ENCODE results near the gene SLIT1.

The SLIT1 gene

DNA sequence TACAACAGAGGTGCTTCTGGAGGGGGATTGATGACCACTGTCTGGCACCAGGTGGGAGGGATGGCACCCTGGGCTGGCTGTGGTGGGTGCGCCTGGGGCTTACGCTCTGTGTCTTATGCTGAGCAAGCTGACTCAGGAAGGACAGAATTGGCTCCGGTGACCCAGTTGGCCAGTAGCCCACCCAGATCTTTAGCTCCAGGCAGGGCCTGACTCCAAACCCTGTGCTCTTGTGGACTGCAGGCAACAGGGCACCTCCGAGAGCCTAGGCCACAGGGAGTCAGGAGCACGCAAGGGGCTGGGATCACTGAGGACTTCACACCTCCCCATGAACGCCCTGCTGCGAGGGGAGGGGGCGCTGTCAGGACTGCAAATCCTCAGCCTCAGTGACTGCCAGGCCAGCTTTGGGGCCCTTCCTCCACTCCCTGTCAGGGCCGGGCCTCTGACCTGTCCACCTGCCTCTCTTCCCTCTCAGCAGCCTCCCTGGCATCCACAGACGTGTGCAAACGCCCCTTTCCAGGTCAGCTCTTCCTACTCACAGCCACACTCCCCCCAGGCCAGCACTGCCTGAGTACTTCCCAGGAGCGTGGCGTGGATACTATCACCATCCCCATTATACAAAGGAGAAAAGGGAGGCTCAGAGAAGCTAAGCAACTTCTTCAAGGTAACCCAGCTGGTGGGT, 118.7 kb downstream of the SLIT1 start:
- no peak for TF ChIP-seq ZNF8 (CRISPR knock-in tag; IDR thresholded peaks at IDR 0.05)
- TF ChIP-seq TOX (CRISPR knock-in tag; IDR thresholded peaks at IDR 0.05; ENCODE audit: borderline replicate concordance), result no peak
- TF ChIP-seq ZFP3 (CRISPR knock-in tag; IDR thresholded peaks at IDR 0.05), result no peak
- no peak for TF ChIP-seq SNAI2 (CRISPR knock-in tag; IDR thresholded peaks at IDR 0.05)
- TF ChIP-seq, protein P1, sequence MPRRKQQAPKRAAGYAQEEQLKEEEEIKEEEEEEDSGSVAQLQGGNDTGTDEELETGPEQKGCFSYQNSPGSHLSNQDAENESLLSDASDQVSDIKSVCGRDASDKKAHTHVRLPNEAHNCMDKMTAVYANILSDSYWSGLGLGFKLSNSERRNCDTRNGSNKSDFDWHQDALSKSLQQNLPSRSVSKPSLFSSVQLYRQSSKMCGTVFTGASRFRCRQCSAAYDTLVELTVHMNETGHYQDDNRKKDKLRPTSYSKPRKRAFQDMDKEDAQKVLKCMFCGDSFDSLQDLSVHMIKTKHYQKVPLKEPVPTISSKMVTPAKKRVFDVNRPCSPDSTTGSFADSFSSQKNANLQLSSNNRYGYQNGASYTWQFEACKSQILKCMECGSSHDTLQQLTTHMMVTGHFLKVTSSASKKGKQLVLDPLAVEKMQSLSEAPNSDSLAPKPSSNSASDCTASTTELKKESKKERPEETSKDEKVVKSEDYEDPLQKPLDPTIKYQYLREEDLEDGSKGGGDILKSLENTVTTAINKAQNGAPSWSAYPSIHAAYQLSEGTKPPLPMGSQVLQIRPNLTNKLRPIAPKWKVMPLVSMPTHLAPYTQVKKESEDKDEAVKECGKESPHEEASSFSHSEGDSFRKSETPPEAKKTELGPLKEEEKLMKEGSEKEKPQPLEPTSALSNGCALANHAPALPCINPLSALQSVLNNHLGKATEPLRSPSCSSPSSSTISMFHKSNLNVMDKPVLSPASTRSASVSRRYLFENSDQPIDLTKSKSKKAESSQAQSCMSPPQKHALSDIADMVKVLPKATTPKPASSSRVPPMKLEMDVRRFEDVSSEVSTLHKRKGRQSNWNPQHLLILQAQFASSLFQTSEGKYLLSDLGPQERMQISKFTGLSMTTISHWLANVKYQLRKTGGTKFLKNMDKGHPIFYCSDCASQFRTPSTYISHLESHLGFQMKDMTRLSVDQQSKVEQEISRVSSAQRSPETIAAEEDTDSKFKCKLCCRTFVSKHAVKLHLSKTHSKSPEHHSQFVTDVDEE (CRISPR knock-in tag; IDR thresholded peaks at IDR 0.05), result no peak
- TF ChIP-seq ZNF565 (CRISPR knock-in tag; conservative IDR thresholded peaks at IDR 0.05; ENCODE audit: low read depth), result no peak
- TF ChIP-seq ARNTL (CRISPR knock-in tag; IDR thresholded peaks at IDR 0.05; ENCODE audit: borderline replicate concordance, low read depth), result no peak
- TF ChIP-seq ISL1 (CRISPR knock-in tag; IDR thresholded peaks at IDR 0.05), result no peak
- TF ChIP-seq, protein P2, sequence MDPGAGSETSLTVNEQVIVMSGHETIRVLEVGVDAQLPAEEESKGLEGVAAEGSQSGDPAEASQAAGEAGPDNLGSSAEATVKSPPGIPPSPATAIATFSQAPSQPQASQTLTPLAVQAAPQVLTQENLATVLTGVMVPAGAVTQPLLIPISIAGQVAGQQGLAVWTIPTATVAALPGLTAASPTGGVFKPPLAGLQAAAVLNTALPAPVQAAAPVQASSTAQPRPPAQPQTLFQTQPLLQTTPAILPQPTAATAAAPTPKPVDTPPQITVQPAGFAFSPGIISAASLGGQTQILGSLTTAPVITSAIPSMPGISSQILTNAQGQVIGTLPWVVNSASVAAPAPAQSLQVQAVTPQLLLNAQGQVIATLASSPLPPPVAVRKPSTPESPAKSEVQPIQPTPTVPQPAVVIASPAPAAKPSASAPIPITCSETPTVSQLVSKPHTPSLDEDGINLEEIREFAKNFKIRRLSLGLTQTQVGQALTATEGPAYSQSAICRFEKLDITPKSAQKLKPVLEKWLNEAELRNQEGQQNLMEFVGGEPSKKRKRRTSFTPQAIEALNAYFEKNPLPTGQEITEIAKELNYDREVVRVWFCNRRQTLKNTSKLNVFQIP (CRISPR knock-in tag; IDR thresholded peaks at IDR 0.05; ENCODE audit: borderline replicate concordance, low read depth), result no peak
- no peak for TF ChIP-seq ESRRG (CRISPR knock-in tag; IDR thresholded peaks at IDR 0.05)
- TF ChIP-seq CSDC2 (CRISPR knock-in tag; IDR thresholded peaks at IDR 0.05), result no peak
- TF ChIP-seq GLIS3 (CRISPR knock-in tag; IDR thresholded peaks at IDR 0.05), result no peak
- TF ChIP-seq, protein P3, sequence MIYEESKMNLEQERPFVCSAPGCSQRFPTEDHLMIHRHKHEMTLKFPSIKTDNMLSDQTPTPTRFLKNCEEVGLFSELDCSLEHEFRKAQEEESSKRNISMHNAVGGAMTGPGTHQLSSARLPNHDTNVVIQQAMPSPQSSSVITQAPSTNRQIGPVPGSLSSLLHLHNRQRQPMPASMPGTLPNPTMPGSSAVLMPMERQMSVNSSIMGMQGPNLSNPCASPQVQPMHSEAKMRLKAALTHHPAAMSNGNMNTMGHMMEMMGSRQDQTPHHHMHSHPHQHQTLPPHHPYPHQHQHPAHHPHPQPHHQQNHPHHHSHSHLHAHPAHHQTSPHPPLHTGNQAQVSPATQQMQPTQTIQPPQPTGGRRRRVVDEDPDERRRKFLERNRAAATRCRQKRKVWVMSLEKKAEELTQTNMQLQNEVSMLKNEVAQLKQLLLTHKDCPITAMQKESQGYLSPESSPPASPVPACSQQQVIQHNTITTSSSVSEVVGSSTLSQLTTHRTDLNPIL (CRISPR knock-in tag; IDR thresholded peaks at IDR 0.05; ENCODE audit: low read depth), result no peak
- TF ChIP-seq BACH2 (CRISPR knock-in tag; IDR thresholded peaks at IDR 0.05; ENCODE audit: borderline replicate concordance), result no peak
- TF ChIP-seq ZNF70 (CRISPR knock-in tag; IDR thresholded peaks at IDR 0.05), result no peak
- no peak for TF ChIP-seq OSR1 (CRISPR knock-in tag; IDR thresholded peaks at IDR 0.05)
- no peak for TF ChIP-seq ZC3H10 (CRISPR knock-in tag; IDR thresholded peaks at IDR 0.05)
- TF ChIP-seq RARB (CRISPR knock-in tag; IDR thresholded peaks at IDR 0.05), result no peak
- no peak for ATAC-seq

DNA sequence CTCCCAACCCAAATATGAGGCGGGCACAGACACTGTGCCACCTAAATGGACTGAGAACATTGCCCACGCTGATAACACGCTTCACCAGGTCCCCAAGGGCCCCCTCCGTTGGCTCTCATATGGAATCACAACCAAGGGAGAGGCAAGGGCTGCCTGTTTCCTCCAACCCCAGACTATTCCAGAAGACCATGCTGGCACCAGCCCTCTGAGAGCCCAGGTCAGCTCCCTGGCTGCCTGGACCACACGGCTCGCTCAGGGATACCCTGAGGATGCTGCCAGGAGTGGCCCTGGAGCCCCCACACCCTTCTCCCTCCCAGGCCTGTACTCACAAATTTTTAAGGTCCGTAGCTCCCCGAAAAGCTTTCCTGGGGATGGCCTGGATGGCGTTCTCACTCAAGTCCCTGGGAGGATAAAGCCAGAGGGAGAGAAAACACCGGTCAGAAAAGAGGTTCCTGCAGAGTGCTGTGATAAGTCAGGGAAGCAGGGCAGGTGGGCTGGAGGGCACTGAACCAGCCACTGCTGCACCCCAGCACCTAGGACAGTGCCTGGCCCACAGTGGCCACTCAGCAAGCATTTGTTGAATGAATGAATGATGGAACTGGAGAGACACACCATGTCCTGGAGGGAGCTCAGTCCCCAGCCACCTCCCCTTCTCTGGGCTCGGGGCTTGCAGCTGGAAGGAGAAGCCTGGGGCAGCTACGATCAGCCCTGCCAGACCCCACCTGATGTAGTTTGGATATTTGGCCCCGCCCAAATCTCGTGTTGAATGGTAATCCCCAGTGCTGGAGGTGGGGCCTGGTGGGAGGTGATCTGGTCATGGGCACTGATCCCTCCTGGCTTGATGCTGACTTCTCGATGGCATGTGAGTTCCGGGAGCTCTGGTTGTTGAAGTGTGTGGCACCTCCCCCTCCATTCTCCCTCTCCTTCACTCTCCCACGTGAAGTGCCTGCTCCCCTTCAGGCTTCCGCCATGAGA, 119.8 kb downstream of the SLIT1 start:
- TF ChIP-seq ZFP3 (CRISPR knock-in tag; IDR thresholded peaks at IDR 0.05) (no peak), ZNF565 (CRISPR knock-in tag; conservative IDR thresholded peaks at IDR 0.05; ENCODE audit: low read depth) (no peak), BACH2 (CRISPR knock-in tag; IDR thresholded peaks at IDR 0.05; ENCODE audit: borderline replicate concordance) (no peak), TCF4 (CRISPR knock-in tag; IDR thresholded peaks at IDR 0.05; ENCODE audit: borderline replicate concordance) (no peak), OSR1 (CRISPR knock-in tag; IDR thresholded peaks at IDR 0.05) (no peak), TOX (CRISPR knock-in tag; IDR thresholded peaks at IDR 0.05; ENCODE audit: borderline replicate concordance) (no peak)
- TF ChIP-seq, protein P1 (CRISPR knock-in tag; IDR thresholded peaks at IDR 0.05), result no peak
- ATAC-seq, result no peak

DNA sequence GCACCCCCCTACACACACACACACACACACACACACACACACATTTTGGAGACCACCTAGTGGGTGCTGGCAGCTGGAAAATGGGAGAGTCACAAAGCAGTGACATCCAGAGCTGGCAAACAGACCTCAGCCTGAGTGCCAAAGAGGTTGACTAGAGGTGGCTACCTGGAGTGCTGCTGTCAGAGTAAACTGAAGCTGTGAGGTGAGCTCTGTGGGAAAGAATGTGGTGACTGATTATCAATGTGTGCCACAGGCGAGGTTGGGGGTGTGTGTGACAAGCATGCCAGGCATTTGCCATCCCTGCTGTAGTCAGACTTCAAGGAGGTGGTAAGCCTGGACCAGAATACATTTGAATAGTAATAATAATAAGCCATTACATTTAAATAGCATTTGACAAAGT, 120.6 kb downstream of the SLIT1 start:
- TF ChIP-seq, protein P1 (CRISPR knock-in tag; IDR thresholded peaks at IDR 0.05), result no peak
- TF ChIP-seq CSDC2 (CRISPR knock-in tag; IDR thresholded peaks at IDR 0.05) (no peak), ZC3H10 (CRISPR knock-in tag; IDR thresholded peaks at IDR 0.05) (no peak), OSR1 (CRISPR knock-in tag; IDR thresholded peaks at IDR 0.05) (no peak), TOX (CRISPR knock-in tag; IDR thresholded peaks at IDR 0.05; ENCODE audit: borderline replicate concordance) (no peak), ARNTL (CRISPR knock-in tag; IDR thresholded peaks at IDR 0.05; ENCODE audit: borderline replicate concordance, low read depth) (no peak)
- TF ChIP-seq, protein P2 (CRISPR knock-in tag; IDR thresholded peaks at IDR 0.05; ENCODE audit: borderline replicate concordance, low read depth), result no peak
- no peak for ATAC-seq
